Right atrium auricular region (tissue), 2 donors: Measurements from ENCODE around the gene NNT. TPM values are rescaled to one million over a fixed set of nuclear protein-coding genes. Genes with fewer than 3 reads are reported as not detected.
"Not testable (repeated sequence)": the region's sequence is repeated elsewhere in the genome, so short reads cannot be mapped to it uniquely, and the experiment has no call there.

ENCODE experiments used
- DNase-seq: peaks from one replicate; pipeline ENCODE4 v3.0.0-alpha.2; 2019; ENCODE audit warnings: low spot score
- H3K27ac ChIP-seq, 2 donors: fragments of 200-600 bp; sonication (generic); 1 replicate in 1 of 2; 2 replicates in 1 of 2; pipeline ENCODE4 v1.5.1; 2016 to 2019
- H3K27me3 ChIP-seq, 2 donors: fragments of 200-600 bp; sonication (generic); one replicate each; pipeline versions ENCODE4 v1.5.1 to v1.6.0; 2017 to 2019
- H3K36me3 ChIP-seq: fragments of 200-600 bp; sonication (generic); one replicate; pipeline ENCODE4 v1.5.1; 2016
- H3K4me1 ChIP-seq, 2 donors: fragments of 200-600 bp; sonication (generic); one replicate each; pipeline versions ENCODE4 v1.5.1 to v1.6.0; 2017 to 2019
- H3K4me3 ChIP-seq, 2 donors: fragments of 200-600 bp; sonication (generic); 1 replicate in 1 of 2; 2 replicates in 1 of 2; pipeline ENCODE4 v1.5.1; 2017 to 2019; ENCODE audit warnings: mild to moderate bottlenecking in 1 of 2, moderate library complexity in 1 of 2
- H3K9me3 ChIP-seq, 2 donors: fragments of 200-600 bp; sonication (generic); one replicate each; pipeline ENCODE4 v1.5.1; 2019
- CTCF ChIP-seq, 2 donors: fragments of 200-600 bp; sonication (generic); IDR thresholded peaks; one replicate each; pipeline ENCODE4 v1.5.1; 2019; ENCODE audit warnings: antibody characterized with exemption in 2 of 2
- total RNA-seq, 2 donors: library from RNA; depleted of rRNA; stranded (reverse); fragments of >200 nt; gene quantifications; one replicate each; pipeline ENCODE4 v1.1.0, GENCODE V29; 2016

Gene NNT
- total RNA-seq, 2 donors from 2014 or later = 109 to 328 TPM

GRCh38 chr5:43589310-43589709 is 13.7 kb upstream of the NNT start:
- Histone ChIP-seq H3K9me3 (no peaks in the 10 kb centered on the region), H3K36me3 (no peaks in the 10 kb centered on the region), H3K27me3 (no peaks in the 10 kb centered on the region), H3K4me1 (no peaks in the 10 kb centered on the region), H3K27ac (no peak overlapping the region), H3K4me3 (no peak overlapping the region)
- DNase-seq = no peak
- TF ChIP-seq CTCF (IDR thresholded peaks at IDR 0.05) = no peak

GRCh38 chr5:43590700-43591099 is 12.3 kb upstream of the NNT start:
- no peak for TF ChIP-seq CTCF (IDR thresholded peaks at IDR 0.05)
- no peaks in the 10 kb centered on the region for H3K9me3 ChIP-seq
- DNase-seq = no peak
- H3K27ac ChIP-seq = no peak overlapping the region
- no peak overlapping the region for H3K4me3 ChIP-seq
- H3K4me1 ChIP-seq = no peaks in the 10 kb centered on the region
- no peaks in the 10 kb centered on the region for H3K27me3 ChIP-seq
- no peaks in the 10 kb centered on the region for H3K36me3 ChIP-seq

- no peak overlapping the region for H3K4me3 ChIP-seq
- H3K27me3 ChIP-seq = no peaks in the 10 kb centered on the region
- no peak overlapping the region for H3K27ac ChIP-seq
- no peaks in the 10 kb centered on the region for H3K9me3 ChIP-seq
- no peaks in the 10 kb centered on the region for H3K36me3 ChIP-seq
- DNase-seq = no peak
- TF ChIP-seq CTCF (IDR thresholded peaks at IDR 0.05) = no peak
- no peaks in the 10 kb centered on the region for H3K4me1 ChIP-seq
These were observed 10.6 kb upstream of the NNT start for GRCh38 chr5:43592363-43592762.

GRCh38 chr5:43598927-43599326 is 4.1 kb upstream of the NNT start:
- not testable (repeated sequence) for H3K4me3 ChIP-seq, H3K27me3 ChIP-seq, H3K9me3 ChIP-seq, H3K36me3 ChIP-seq, H3K27ac ChIP-seq, DNase-seq
- H3K4me1 ChIP-seq = peaks cover 0 to 12% of the 10 kb centered on the region in 2 donors

- DNase-seq = no peak
- H3K4me3 ChIP-seq = peak overlapping the region; percentile 81 to 92
- no peak for TF ChIP-seq CTCF (IDR thresholded peaks at IDR 0.05)
- peak overlapping the region; percentile 97 for H3K27ac ChIP-seq
- no peaks in the 10 kb centered on the region for H3K36me3 ChIP-seq
- H3K4me1 ChIP-seq = peaks cover 0 to 18% of the 10 kb centered on the region in 2 donors
- H3K9me3 ChIP-seq = no peaks in the 10 kb centered on the region
- H3K27me3 ChIP-seq = no peaks in the 10 kb centered on the region
These were observed 1.3 kb upstream of the NNT start for GRCh38 chr5:43601454-43602260.

- peak; percentile 77 for DNase-seq
- peaks cover 0 to 28% of the 10 kb centered on the region in 2 donors for H3K4me1 ChIP-seq
- H3K27ac ChIP-seq = peak overlapping the region; percentile 97
- H3K9me3 ChIP-seq = no peaks in the 10 kb centered on the region
- H3K4me3 ChIP-seq = peak overlapping the region; percentile 81 to 92
- TF ChIP-seq CTCF (IDR thresholded peaks at IDR 0.05) = no peak
- H3K36me3 ChIP-seq = no peaks in the 10 kb centered on the region
- no peaks in the 10 kb centered on the region for H3K27me3 ChIP-seq
These were observed 601 bp downstream of the NNT start for GRCh38 chr5:43603344-43604217.
